OCI-M1 (cell line): ENCODE data around the gene LAPTM4A.

Source experiments
- DNase-seq: peaks from one replicate; lab custom pipeline; 2025; lab: John Stamatoyannopoulos, UW

LAPTM4A gene

GRCh38 chr2:20076757-20077156 is 25.3 kb upstream of the LAPTM4A start:
- no peak for DNase-seq

GRCh38 chr2:20074901-20075300 is 23.5 kb upstream of the LAPTM4A start:
- DNase-seq: no peak

GRCh38 chr2:20074046-20074648 is 22.7 kb upstream of the LAPTM4A start:
- DNase-seq: peak; percentile 56

- DNase-seq: no peak
Measured at GRCh38 chr2:20073460-20073859, 22.0 kb upstream of the LAPTM4A start.

DNA sequence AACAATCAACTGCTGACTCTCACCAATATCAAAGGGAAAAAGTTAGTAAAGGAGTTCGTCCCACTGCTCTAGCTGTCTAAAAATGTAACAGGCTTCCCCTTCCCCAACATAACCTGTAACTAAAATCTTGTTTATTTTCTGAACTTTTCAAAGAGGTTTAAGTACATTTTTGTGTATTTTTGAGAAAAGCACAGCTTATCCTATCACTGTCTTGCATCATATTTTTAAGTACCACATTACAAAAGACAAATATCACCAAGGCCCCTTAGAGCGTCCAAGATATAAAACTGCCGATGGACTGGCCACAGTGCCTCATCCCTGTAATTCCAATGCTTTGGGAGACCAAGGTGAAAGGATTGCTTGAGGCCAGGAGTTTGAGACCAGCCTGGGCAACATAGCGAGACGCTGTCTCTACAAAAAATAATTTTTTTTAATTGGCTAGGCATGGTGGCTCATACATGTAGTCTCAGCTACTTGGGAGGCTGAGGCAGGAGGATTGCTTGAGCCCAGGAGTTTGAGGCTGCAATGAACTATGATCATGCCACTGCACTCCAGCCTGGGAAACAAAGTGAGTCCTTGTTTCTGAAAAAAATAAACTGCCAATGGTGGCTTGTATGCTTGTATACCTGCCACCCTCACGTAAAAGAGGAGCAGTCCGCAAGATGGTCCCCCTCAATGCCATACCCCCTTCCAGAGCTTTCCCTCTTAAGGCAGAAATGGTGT is 21.2 kb upstream of the LAPTM4A start:
- no peak for DNase-seq

- DNase-seq: no peak
Measured at GRCh38 chr2:20071397-20072383, 20.3 kb upstream of the LAPTM4A start.

DNA sequence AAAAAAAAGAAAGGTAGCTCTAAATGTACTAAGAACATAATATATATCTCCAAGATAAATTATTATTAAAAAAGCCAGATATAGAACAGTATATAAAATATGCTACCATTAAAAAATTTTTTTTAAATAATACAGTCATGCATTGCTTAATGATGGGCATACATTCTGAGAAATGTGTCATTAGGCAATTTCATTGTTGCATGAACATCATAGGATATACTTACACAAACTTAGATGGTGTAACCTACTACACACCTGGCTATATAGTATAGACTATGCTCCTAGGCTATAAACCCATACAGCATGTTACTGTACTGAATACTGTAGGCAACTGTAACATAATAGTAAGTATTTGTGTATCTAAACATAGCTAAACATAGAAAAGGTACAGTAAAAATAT is 18.3 kb upstream of the LAPTM4A start:
- DNase-seq: no peak

DNA sequence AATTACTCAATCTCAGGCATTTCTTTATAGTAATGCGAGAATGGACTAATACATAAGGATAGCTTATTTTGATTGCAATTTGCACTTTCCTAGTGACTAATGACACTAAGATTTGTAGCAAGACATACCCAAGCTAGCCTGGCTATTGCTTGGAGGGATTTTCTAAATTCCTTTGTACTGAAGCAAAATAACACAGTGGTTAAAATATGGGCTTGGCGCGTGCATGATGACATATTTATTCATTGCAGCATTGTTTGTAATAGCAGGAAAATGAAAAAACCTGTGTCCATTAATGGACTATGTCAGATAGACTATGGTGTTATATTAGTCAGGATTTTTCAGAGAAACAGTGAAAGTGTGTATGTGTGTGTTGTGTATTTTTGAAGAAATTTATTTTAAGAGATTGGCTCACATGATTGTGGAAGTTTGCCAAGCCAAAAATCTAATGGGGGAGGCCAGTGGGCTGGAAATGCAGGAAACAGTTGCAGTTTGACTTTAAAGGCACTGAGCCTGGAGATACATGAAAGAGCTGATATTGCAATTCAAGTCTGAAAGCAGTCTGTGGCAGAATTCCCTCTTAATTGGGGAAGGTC is 16.7 kb upstream of the LAPTM4A start:
- no peak for DNase-seq

DNA sequence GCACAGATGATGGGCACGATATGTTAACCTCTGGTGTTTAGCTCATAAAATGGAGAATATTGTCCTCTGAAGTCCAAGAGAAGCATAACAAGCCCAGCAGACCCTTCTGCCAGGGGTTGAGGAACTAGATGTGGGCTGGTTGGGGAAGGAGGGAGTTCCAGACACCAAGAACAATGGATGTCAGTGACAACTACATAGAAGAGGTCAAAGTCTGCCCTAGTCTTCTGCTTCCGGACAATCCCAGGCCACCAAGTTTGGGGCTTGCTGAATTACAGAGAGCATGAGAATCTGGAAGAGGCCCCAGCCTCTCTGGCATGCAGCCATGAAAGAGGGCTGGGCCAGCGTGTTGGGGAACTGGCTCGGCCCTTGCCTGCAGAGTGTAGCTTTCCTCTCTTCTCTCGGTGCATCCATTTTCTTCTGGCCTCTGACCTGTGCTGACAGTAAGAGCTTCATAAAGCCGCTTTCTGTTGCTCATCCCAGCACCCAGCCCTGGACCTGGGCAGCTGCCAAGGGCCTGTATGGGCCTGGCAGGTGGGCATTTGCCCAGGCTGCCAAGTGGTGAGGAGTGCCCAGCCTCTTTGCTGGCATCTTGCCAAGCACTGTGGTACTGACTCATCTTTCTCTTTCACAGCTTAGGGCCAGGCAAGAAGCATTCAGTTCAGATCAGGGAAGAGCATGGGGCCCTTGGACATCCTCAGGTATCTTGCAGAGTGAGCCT is 14.6 kb upstream of the LAPTM4A start:
- no peak for DNase-seq

- no peak for DNase-seq
Measured at GRCh38 chr2:20064841-20065240, 13.4 kb upstream of the LAPTM4A start.

- no peak for DNase-seq
Measured at GRCh38 chr2:20064421-20064820, 13.0 kb upstream of the LAPTM4A start.

DNA sequence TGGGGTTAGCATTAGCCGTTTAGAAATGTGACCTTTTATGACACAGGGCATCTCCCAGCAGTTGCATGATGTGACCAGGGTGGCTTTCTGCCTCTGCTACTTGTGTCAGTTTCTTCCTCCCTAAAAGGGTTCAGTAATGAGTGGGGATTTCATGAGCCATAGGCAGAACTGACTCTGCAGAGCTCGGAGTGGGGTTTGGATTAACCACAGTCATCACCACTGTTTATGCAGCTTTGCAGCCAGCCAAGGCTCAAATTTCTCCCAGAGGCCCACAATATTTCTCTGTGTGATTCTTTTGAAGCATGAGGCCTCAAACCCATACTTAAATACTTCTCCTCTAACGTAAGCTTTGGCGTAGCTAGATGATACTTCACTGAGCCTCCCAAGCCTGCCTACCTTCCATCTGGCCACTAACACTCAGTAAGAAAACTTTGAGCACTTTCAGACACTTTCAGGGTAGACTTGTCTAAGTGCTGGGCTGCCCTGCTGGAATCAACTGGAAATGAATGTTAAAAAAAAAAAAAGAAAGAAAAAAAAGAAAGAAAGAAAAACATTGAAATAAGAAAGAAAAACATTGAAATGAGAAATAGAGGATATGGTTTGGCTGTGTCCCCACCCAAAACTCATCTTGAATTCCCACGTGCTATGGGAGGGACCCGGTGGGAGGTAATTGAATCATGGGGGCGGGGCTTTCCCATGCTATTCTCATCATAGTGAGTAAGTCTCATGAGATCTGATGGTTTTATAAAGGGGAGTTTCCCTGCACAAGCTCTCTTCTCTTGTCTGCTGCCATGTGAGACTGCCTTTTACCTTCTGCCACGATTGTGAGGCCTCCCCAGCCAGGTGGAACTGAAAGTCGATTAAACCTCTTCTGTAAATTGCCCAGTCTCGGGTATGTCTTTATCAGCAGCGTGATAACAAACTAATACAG is 11.5 kb upstream of the LAPTM4A start:
- DNase-seq: no peak

GRCh38 chr2:20061940-20062339 is 10.5 kb upstream of the LAPTM4A start:
- DNase-seq: no peak

DNA sequence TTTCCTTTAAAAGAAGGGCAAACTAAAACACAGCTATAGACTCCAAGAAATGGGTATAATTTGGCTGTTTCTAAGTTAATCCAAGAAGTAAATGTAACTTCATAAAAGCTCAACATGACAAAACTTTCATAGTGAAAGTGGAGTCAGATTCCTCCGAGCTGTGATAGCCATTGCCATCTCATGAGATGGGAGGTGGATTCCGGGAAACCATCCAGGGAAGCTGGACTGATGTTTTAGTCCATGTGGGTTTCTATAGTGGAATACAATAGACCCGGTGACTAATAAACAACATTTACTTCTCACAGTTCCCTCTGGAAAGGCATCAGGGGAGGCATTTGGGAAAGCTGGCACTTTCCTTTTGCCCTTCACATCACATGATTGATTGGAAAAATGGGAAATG is 10.0 kb upstream of the LAPTM4A start:
- DNase-seq: no peak

DNA sequence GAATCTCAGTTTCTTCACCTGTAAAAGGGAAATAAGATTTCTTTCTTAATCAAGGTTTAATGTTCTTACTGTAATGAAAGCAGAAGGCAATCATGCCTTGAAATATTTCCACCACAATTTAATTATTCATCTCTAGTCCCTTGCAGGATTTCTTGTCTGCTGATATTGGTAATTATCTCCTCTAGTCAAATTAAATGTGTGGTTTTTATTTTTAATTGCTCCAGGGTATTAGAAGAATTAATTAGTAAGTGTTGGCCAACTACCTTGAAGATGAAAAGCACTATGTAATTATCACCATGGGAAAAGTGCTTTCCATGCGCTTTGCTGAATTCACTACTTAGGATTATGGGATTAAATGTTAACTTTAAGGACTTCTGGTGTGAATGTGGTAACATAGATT is 8.7 kb upstream of the LAPTM4A start:
- DNase-seq: no peak

- no peak for DNase-seq
Measured at GRCh38 chr2:20057268-20057667, 5.8 kb upstream of the LAPTM4A start.

DNA sequence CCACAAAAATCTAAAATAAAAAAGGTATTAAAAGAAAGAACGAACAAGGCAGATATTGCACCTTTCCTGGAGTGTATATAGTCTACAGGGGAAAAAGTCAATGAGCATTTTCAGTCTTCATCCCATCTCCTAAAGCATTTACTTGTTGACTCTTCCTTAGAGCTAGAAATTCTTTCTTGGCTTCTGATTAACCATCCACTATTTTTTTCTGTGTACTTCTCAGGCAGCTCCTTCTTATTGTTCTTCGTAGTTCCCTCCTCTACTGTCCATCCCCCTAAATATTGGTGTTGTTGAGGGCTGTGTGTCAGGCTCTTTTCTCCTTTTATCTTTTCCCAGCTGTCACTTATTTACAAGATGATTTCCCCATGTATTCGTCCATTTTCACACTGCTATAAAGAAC is 3.5 kb upstream of the LAPTM4A start:
- DNase-seq: no peak

DNA sequence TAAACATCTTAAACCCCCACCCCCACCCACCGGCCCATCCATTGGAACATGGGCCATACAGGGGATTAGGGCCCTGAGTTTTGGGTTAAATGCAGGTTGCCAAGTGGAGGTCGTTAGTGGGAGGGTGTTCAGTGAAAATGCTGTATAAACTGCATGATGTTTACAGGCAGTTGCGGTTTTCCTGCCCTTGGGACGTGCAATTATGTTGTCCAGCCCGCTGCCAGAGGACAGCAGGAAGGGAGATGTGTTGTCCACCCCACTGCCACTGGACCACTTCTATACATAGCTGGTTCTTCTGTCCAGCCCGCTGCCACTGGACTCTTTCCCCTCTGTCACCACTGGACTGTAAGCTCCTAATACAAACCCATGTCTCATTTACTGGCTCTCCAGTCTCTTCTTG is 2.7 kb upstream of the LAPTM4A start:
- no peak for DNase-seq

- peak; percentile 88 for DNase-seq
Measured at GRCh38 chr2:20052861-20053281, 1.4 kb upstream of the LAPTM4A start.

- DNase-seq: peak; percentile 52
Measured at GRCh38 chr2:20052229-20052851, 912 bp upstream of the LAPTM4A start.
